Liver (tissue), 3 donors: Measurements from ENCODE around the gene SAMD4A.

Experiments used
- ATF3 ChIP-seq: IDR thresholded peaks from 2 replicates; pipeline ENCODE4 v1.6.1; 2016; ENCODE audit warnings: antibody characterized with exemption
- CTCF ChIP-seq: fragments of 150-350 bp; IDR thresholded peaks from 2 replicates; pipeline ENCODE4 v1.5.1; 2017; ENCODE audit warnings: improper control_type of control experiment, low read depth, low read length; ENCODE audit not compliant: missing input control
- EGR1 ChIP-seq, 2 donors: IDR thresholded peaks; 2 replicates each; pipeline ENCODE4 v1.6.1; 2016 to 2018; ENCODE audit warnings: antibody characterized with exemption in 2 of 2, low read depth in 2 of 2
- FOXA1 ChIP-seq: IDR thresholded peaks from 2 replicates; pipeline ENCODE4 v1.6.1; 2016; ENCODE audit warnings: antibody characterized with exemption
- GABPA ChIP-seq, 2 donors: IDR thresholded peaks in 1 of 2; conservative IDR thresholded peaks in 1 of 2; 2 replicates each; pipeline ENCODE4 v1.6.1; 2016; ENCODE audit warnings: antibody characterized with exemption in 2 of 2, mild to moderate bottlenecking in 1 of 2, moderate library complexity in 1 of 2
- HNF4A ChIP-seq, 2 donors: conservative IDR thresholded peaks; 2 replicates each; pipeline ENCODE4 v1.6.1; 2016; ENCODE audit warnings: antibody characterized with exemption in 2 of 2, mild to moderate bottlenecking in 2 of 2
- JUND ChIP-seq, 2 donors: IDR thresholded peaks; 2 replicates each; pipeline ENCODE4 v1.6.1; 2016; ENCODE audit warnings: antibody characterized with exemption in 2 of 2
- MAX ChIP-seq: IDR thresholded peaks from 2 replicates; pipeline ENCODE4 v1.6.1; 2016; ENCODE audit warnings: antibody characterized with exemption
- RAD21 ChIP-seq, 2 donors: IDR thresholded peaks; 2 replicates each; pipeline ENCODE4 v1.6.1; 2016; ENCODE audit warnings: antibody characterized with exemption in 2 of 2, mild to moderate bottlenecking in 2 of 2
- REST ChIP-seq: IDR thresholded peaks from 2 replicates; pipeline ENCODE4 v1.6.1; 2016; ENCODE audit warnings: antibody characterized with exemption, mild to moderate bottlenecking
- SP1 ChIP-seq: IDR thresholded peaks from 2 replicates; pipeline ENCODE4 v1.6.1; 2018; ENCODE audit warnings: antibody characterized with exemption, mild to moderate bottlenecking
- TAF1 ChIP-seq: conservative IDR thresholded peaks from 2 replicates; pipeline ENCODE4 v1.6.1; 2016; ENCODE audit warnings: antibody characterized with exemption, mild to moderate bottlenecking
- YY1 ChIP-seq: IDR thresholded peaks from 2 replicates; pipeline ENCODE4 v1.6.1; 2016; ENCODE audit warnings: antibody characterized with exemption, mild to moderate bottlenecking
- ZBTB33 ChIP-seq: IDR thresholded peaks from 2 replicates; pipeline ENCODE4 v1.6.1; 2016; ENCODE audit warnings: antibody characterized with exemption
- donor health status: healthy.
- donor health status: healthy.

- TF ChIP-seq EGR1 (IDR thresholded peaks at IDR 0.05; ENCODE audit: low read depth in 2 of 2) (no peak), REST (no peak), CTCF (no peak), YY1 (no peak), GABPA (IDR thresholded peaks at IDR 0.05 in 1 of 2, conservative IDR thresholded peaks at IDR 0.05 in 1 of 2) (no peak), RAD21 (IDR thresholded peaks at IDR 0.05) (no peak), MAX (no peak), TAF1 (no peak), JUND (IDR thresholded peaks at IDR 0.05) (no peak), HNF4A (conservative IDR thresholded peaks at IDR 0.05) (peak; percentile 16 to 31), ATF3 (no peak), SP1 (no peak), ZBTB33 (no peak), FOXA1 (no peak)
These were observed 210.5 kb downstream of the SAMD4A start for GRCh38 chr14:54777395-54777794.
